ENCODE results near the gene DAW1.
A peak's percentile ranks its signal among the peaks of the same experiment; 100 is the strongest.

GRCh38 chr2:227862741-227863588 is 8.5 kb upstream of the DAW1 start:
- peak; percentile 26; the same call in 1 of the 2 replicates for TF ChIP-seq CTCF (conservative IDR thresholded peaks at IDR 0.05; ENCODE audit: low read depth, low read length)
- TF ChIP-seq POLR2A (IDR thresholded peaks at IDR 0.05; ENCODE audit: low read depth, low read length) = no peak
- TF ChIP-seq MXI1 (IDR thresholded peaks at IDR 0.05; ENCODE audit: borderline replicate concordance, low read depth, low read length) = no peak
- peak; percentile 70 for TF ChIP-seq FOS (IDR thresholded peaks at IDR 0.05; ENCODE audit: low read depth, low read length)
- no peak for TF ChIP-seq MAZ (IDR thresholded peaks at IDR 0.05; ENCODE audit: borderline replicate concordance, low read depth, low read length)
- TF ChIP-seq, protein P1, sequence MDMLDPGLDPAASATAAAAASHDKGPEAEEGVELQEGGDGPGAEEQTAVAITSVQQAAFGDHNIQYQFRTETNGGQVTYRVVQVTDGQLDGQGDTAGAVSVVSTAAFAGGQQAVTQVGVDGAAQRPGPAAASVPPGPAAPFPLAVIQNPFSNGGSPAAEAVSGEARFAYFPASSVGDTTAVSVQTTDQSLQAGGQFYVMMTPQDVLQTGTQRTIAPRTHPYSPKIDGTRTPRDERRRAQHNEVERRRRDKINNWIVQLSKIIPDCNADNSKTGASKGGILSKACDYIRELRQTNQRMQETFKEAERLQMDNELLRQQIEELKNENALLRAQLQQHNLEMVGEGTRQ (IDR thresholded peaks at IDR 0.05; ENCODE audit: low read depth, low read length) = no peak

Data from IMR-90 (cell line).